ENCODE data around the gene CPEB4. TPM values are rescaled to one million over a fixed set of nuclear protein-coding genes. Genes with fewer than 3 reads are reported as not detected.

CPEB4 gene
- total RNA-seq, 1 experiment from 2014 or later, result 27.1 TPM

DNA sequence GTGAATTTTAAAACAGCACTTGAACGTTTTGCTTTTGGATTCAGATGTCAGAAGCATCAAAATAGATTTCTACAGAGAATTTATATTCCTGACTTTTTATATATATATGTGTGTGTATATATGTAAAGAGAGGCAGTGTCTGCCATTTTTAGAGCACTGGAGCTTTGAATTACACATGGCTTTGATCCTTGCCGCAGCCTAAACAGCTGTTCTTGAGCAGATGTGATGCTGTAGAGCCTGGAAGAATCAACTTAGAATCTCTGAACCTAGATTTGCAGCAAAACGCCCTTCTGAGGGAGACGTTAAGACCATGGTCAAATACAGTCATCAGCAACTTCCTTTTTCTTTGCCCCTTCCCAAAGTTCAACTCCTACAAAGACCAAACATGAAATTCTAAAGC is 79.1 kb downstream of the CPEB4 start:
- H3K4me1 ChIP-seq (replicated peaks), result peaks cover 37% of the 10 kb centered on the region
- no peak overlapping the region for H3K27ac ChIP-seq
- no peak for DNase-seq (ENCODE audit: low read depth in 1 of 2, low spot score in 2 of 2)
- H3K4me3 ChIP-seq, result no peak overlapping the region
- H3K27me3 ChIP-seq (replicated peaks), result no peaks in the 10 kb centered on the region
- no peaks in the 10 kb centered on the region for H3K36me3 ChIP-seq
- H3K9me3 ChIP-seq (replicated peaks), result no peaks in the 10 kb centered on the region

DNA sequence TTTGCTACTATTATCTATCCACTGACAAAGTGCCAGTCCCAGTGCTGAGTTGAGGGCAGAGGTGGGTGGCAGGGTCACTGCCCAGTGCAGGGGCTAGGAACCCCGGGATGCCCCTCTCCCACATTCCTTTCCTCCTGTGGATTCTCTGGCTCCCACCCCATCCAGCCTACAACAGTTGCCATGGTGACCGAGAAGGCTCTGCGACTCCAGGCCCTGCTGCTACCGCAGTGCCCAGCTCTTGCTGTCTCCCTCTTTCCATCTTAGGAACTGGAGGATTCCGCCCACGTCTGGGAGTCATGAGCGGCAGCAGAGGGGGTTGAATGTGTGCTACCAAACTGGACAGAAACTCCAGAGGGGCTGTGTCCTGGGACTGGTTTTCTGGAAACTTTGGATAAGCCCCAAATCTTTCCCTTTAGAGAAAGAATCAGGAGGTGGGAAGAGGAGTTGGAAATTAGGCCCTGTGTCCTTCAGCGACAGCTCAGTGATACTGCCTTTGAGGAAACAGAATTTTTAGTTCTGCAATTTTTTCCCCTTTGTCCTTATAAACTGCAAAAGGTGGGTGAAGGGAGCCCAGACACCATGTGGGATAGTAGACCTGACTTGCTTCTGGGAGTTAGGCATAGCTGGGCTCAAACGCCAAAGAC is 80.1 kb downstream of the CPEB4 start:
- Histone ChIP-seq H3K9me3 (replicated peaks) (no peaks in the 10 kb centered on the region), H3K4me1 (replicated peaks) (peaks cover 34% of the 10 kb centered on the region), H3K36me3 (no peaks in the 10 kb centered on the region), H3K27me3 (replicated peaks) (no peaks in the 10 kb centered on the region), H3K4me3 (no peak overlapping the region), H3K27ac (no peak overlapping the region)
- no peak for DNase-seq (ENCODE audit: low read depth in 1 of 2, low spot score in 2 of 2)

DNA sequence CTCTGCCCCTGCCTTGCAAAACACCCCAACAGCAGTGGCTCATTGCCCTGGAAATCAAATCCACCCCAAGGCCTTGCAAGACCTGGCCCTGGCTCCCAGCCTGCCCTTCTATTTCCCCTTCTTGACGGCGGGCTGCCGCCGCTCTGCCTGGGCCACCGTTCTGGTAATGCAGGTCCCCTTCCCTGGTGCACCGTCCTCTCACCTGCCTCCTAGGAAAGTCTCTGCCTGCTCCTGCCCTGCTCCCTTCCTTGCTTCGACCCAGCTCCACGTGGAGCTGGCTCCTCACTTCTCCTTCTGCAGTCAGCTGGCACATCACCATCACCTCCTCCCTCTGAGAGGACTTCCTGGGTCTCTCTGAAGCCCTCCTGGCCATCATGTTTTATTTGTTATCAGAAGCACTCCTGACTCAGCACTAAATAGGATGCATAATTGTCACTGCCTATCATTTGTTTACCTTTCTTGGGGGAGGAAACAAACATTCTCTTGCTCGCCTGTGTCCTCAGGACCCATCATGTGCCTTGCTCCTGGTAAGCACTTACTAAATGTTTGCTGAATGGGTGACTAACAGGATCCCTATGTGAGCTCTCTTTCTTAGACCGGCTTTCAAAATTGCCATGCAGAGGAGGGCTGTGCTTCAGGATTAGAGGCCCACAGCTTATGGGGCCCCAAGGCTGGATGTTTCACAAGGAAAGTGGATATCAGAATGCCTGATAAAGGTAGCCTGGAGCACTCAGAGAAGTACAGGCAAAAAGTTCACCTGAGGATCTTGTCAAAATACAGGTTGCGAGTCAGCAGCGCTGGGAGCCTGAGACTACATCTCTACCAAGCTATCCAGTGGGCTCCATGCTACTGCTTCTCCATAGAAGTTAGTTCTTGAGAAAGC is 81.3 kb downstream of the CPEB4 start:
- no peaks in the 10 kb centered on the region for H3K36me3 ChIP-seq
- H3K4me3 ChIP-seq, result no peak overlapping the region
- H3K4me1 ChIP-seq (replicated peaks), result peaks cover 28% of the 10 kb centered on the region
- peak overlapping the region; percentile 62 for H3K27ac ChIP-seq
- peak; percentile 83 to 89 for DNase-seq (ENCODE audit: low read depth in 1 of 2, low spot score in 2 of 2)
- no peaks in the 10 kb centered on the region for H3K27me3 ChIP-seq (replicated peaks)
- H3K9me3 ChIP-seq (replicated peaks), result no peaks in the 10 kb centered on the region

- no peak for DNase-seq (ENCODE audit: low read depth in 1 of 2, low spot score in 2 of 2)
- H3K27ac ChIP-seq, result no peak overlapping the region
- H3K4me3 ChIP-seq, result no peak overlapping the region
- H3K4me1 ChIP-seq (replicated peaks), result peaks cover 28% of the 10 kb centered on the region
- H3K36me3 ChIP-seq, result no peaks in the 10 kb centered on the region
- H3K9me3 ChIP-seq (replicated peaks), result no peaks in the 10 kb centered on the region
- H3K27me3 ChIP-seq (replicated peaks), result no peaks in the 10 kb centered on the region
These were observed 82.9 kb downstream of the CPEB4 start for GRCh38 chr5:173970878-173971650.

GRCh38 chr5:173971681-173972345 is 83.7 kb downstream of the CPEB4 start:
- H3K27me3 ChIP-seq (replicated peaks), result no peaks in the 10 kb centered on the region
- peaks cover 28% of the 10 kb centered on the region for H3K4me1 ChIP-seq (replicated peaks)
- H3K36me3 ChIP-seq, result no peaks in the 10 kb centered on the region
- no peak for DNase-seq (ENCODE audit: low read depth in 1 of 2, low spot score in 2 of 2)
- H3K4me3 ChIP-seq, result no peak overlapping the region
- H3K9me3 ChIP-seq (replicated peaks), result no peaks in the 10 kb centered on the region
- no peak overlapping the region for H3K27ac ChIP-seq

- Histone ChIP-seq H3K36me3 (no peaks in the 10 kb centered on the region), H3K27me3 (replicated peaks) (peaks cover 5% of the 10 kb centered on the region; the same call in 1 of the 2 replicates), H3K9me3 (replicated peaks) (no peaks in the 10 kb centered on the region), H3K4me1 (replicated peaks) (peaks cover 28% of the 10 kb centered on the region), H3K27ac (no peak overlapping the region), H3K4me3 (no peak overlapping the region)
- no peak for DNase-seq (ENCODE audit: low read depth in 1 of 2, low spot score in 2 of 2)
These were observed 84.4 kb downstream of the CPEB4 start for GRCh38 chr5:173972607-173972924.

GRCh38 chr5:173972925-173973615 is 84.9 kb downstream of the CPEB4 start:
- H3K9me3 ChIP-seq (replicated peaks), result no peaks in the 10 kb centered on the region
- no peaks in the 10 kb centered on the region for H3K36me3 ChIP-seq
- H3K27ac ChIP-seq, result no peak overlapping the region
- H3K27me3 ChIP-seq (replicated peaks), result peaks cover 5% of the 10 kb centered on the region; the same call in 1 of the 2 replicates
- peaks cover 28% of the 10 kb centered on the region for H3K4me1 ChIP-seq (replicated peaks)
- peak; percentile 74 to 86 for DNase-seq (ENCODE audit: low read depth in 1 of 2, low spot score in 2 of 2)
- no peak overlapping the region for H3K4me3 ChIP-seq

DNA sequence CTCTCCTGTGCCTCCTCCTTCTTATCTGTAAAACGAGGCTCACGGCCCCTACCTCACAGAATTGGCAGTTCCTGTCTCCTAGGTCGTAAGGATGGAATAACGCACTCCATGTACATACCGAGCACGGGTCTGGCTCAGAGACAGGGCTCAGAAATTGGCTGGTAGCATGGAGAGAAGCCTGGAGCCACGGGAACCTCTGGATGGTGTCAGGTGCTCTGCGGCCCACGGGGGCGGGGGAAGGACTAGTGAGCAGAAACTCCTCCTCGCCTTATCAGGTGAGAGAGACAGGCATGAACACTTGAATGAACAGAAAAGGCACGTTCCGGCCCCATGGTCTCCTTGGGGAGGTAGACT is 85.4 kb downstream of the CPEB4 start:
- H3K36me3 ChIP-seq, result no peaks in the 10 kb centered on the region
- no peak overlapping the region for H3K4me3 ChIP-seq
- peaks cover 5% of the 10 kb centered on the region; the same call in 1 of the 2 replicates for H3K27me3 ChIP-seq (replicated peaks)
- DNase-seq (ENCODE audit: low read depth in 1 of 2, low spot score in 2 of 2), result no peak
- H3K4me1 ChIP-seq (replicated peaks), result peaks cover 28% of the 10 kb centered on the region
- H3K27ac ChIP-seq, result no peak overlapping the region
- H3K9me3 ChIP-seq (replicated peaks), result no peaks in the 10 kb centered on the region

GRCh38 chr5:173974688-173975239 is 86.6 kb downstream of the CPEB4 start:
- no peaks in the 10 kb centered on the region for H3K36me3 ChIP-seq
- peaks cover 5% of the 10 kb centered on the region; the same call in 1 of the 2 replicates for H3K27me3 ChIP-seq (replicated peaks)
- DNase-seq (ENCODE audit: low read depth in 1 of 2, low spot score in 2 of 2), result no peak
- peaks cover 19% of the 10 kb centered on the region for H3K4me1 ChIP-seq (replicated peaks)
- no peaks in the 10 kb centered on the region for H3K9me3 ChIP-seq (replicated peaks)
- no peak overlapping the region for H3K27ac ChIP-seq
- no peak overlapping the region for H3K4me3 ChIP-seq

DNA sequence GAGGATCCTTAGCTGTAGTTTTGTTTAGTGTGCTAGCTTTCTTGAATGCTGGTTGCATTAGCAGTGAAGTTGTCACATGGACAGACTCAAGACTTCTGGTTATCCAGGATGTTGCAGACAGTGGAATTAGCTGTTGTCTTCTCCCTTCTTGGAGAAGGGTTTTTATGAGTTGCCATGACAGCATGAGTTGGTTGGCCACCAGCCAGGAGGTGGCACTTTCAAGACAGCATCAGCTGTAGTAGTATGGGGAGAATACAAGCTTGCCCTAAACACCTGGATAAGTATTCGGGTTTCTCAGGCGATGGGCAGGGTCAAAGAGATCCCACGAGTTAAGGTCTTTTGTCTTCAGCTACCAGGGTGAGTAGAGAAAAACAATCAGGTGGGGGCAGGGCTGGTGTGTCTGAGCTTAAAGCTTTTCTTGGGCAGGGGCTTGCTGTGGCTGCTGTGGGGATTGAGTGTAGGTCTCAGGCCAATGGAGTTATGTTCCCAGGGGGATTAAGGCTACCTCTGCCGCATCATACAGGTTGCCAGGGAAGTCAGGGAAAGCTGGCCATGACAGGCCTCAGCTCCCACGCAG is 93.1 kb downstream of the CPEB4 start:
- H3K27ac ChIP-seq, result no peak overlapping the region
- H3K4me1 ChIP-seq (replicated peaks), result no peaks in the 10 kb centered on the region
- H3K36me3 ChIP-seq, result no peaks in the 10 kb centered on the region
- no peak overlapping the region for H3K4me3 ChIP-seq
- H3K9me3 ChIP-seq (replicated peaks), result no peaks in the 10 kb centered on the region; the same call in 1 of the 2 replicates
- peaks cover 15% of the 10 kb centered on the region; the same call in 1 of the 2 replicates for H3K27me3 ChIP-seq (replicated peaks)
- no peak for DNase-seq (ENCODE audit: low read depth in 1 of 2, low spot score in 2 of 2)

DNA sequence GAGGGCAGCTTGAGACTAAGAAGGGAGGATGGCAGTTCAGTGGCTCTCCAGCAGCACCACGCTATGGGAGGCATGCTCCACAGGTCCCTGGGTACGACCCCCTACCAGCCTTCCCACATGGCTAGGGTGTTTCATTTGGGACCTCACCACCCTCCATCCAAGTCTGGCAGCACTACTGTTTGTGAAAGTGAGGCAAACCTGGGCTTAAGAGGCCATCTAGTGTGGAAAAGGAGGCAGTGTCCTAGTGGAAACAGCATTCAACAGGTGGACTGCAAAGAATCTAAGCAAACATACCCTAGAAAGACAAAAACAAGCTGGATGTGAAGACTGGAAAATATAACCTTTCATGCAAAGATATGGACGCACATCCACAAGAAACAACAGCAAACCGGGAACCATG is 96.1 kb downstream of the CPEB4 start:
- H3K27me3 ChIP-seq (replicated peaks), result peaks cover 10% of the 10 kb centered on the region; the same call in 1 of the 2 replicates
- H3K27ac ChIP-seq, result no peak overlapping the region
- peaks cover 2% of the 10 kb centered on the region for H3K9me3 ChIP-seq (replicated peaks)
- H3K4me1 ChIP-seq (replicated peaks), result no peaks in the 10 kb centered on the region
- no peak overlapping the region for H3K4me3 ChIP-seq
- no peak for DNase-seq (ENCODE audit: low read depth in 1 of 2, low spot score in 2 of 2)
- no peaks in the 10 kb centered on the region for H3K36me3 ChIP-seq

DNA sequence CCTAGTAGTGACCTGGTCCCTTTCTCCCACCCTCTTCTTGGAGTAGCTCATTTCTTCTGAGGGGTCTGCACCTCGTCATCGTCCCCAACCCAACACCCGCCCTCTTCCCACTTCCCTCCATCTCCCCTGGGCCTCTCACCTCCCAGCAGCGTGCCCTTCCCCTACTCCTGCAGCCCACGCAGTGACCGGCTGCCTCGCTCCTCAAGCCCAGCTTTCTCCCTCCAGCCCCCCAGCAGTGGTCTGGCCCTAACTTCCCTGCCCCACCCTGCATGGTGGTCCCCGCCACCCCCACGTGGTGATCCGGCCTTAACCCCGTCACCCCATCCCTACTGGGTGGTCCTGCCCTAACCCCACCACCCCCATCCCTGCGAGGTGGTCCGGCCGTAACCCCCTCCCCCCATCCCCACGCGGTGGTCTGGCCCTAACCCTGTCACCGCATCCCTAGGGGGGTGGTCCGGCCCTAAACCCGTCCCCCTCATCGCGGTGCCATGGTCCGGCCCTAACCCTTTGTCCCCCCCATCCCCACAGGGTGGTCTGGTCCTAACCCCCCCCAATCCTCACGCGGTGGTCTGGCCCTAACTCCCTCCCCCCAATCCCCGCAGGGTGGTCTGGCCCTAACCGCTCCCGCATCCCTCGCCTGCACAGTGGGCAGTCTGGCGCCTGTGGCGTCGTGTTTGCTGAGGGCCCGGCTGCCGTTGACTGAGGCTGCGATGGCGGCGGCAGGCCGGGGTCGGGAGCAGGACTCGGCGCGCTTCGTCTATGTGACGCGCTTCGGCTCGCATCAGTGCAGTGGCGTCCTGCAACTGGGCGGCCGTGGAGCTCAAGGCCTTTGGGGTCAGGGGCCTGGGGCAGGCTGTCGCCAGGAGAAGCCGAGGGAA is 100.6 kb downstream of the CPEB4 start, which contains the start of gene C5orf47:
Gene C5orf47, plus strand, starts transcription at position 617 of the 878 bp plus-strand sequence. Its CDS starts 94 bp downstream, at position 711.
- no peak for DNase-seq (ENCODE audit: low read depth in 1 of 2, low spot score in 2 of 2)
- peaks cover 7% of the 10 kb centered on the region; the same call in 1 of the 2 replicates for H3K9me3 ChIP-seq (replicated peaks)
- no peaks in the 10 kb centered on the region for H3K4me1 ChIP-seq (replicated peaks)
- H3K27me3 ChIP-seq (replicated peaks), result no peaks in the 10 kb centered on the region
- H3K36me3 ChIP-seq, result no peaks in the 10 kb centered on the region
- no peak within 1 kb of the TSS for H3K27ac ChIP-seq
- no peak within 1 kb of the TSS for H3K4me3 ChIP-seq
